Astrocyte of the spinal cord (primary cell): ENCODE results near the gene ARHGEF28.

Experiments used
- DNase-seq: peaks from one replicate; pipeline ENCODE4 v3.0.0; 2011; ENCODE audit warnings: low read depth, low spot score
- H3K4me3 ChIP-seq: 2 replicates; pipeline ENCODE4 v1.5.1; 2011; ENCODE audit warnings: low read depth, mild to moderate bottlenecking, low read length, moderate library complexity
- CTCF ChIP-seq: IDR thresholded peaks from 2 replicates; pipeline ENCODE4 v1.5.1; 2012; ENCODE audit warnings: low read depth, mild to moderate bottlenecking, low read length, inconsistent platforms
- in situ Hi-C: cut with HindIII; loops from 2 replicates; pipeline ENCODE4 v1.10.0; 2017; ENCODE audit warnings: low sequenced_read_pairs

Gene ARHGEF28

DNA sequence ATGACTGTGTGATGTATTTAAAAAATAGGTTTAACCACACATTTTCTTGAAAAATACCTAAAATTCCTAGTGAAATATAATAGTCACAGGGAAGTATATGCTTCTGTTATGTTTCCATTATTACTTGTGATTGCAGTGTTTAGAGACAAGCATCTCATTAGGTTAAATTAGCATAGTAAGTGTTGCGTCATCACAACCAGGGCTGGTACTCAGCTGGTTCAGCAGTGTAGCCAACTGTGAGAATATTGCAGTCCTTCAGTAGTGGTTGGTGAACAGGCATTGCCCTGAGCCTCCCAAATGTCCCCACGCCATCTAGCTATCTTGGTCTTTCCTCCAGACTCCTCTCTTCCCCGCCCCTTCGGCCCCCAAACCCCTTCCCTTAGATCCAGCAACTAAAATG is 261.7 kb downstream of the ARHGEF28 start:
- no peak overlapping the region for H3K4me3 ChIP-seq
- in situ Hi-C loops = no loop called here
- no peak for DNase-seq
- TF ChIP-seq CTCF = no peak

DNA sequence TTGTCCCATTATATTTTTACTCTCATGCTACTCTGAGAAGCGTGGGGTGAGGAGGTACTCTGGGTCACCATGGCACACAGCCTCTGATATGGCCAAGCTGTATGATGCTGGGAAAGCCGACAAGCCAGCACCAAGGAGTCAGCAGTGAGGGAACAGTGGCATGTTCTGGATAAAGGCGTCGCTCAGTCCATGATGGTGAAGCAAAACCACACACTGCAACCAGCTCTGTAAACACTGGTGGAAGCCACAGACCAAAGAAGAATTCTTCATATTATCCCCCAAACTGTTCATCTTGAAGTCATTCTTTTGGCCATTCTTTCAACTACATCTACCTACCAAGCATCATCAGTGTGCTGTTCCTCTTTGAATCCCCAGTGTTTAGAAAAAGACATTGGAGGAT is 264.6 kb downstream of the ARHGEF28 start:
- in situ Hi-C loops = no loop called here

GRCh38 chr5:73892218-73892617 is 266.2 kb downstream of the ARHGEF28 start:
- no peak overlapping the region for H3K4me3 ChIP-seq
- DNase-seq = no peak
- in situ Hi-C loops = no loop called here
- TF ChIP-seq CTCF = no peak

More for the DNA sequence above, 264.6 kb downstream of the ARHGEF28 start:
- no peak overlapping the region for H3K4me3 ChIP-seq
- TF ChIP-seq CTCF = no peak
- DNase-seq = peak; percentile 22

GRCh38 chr5:73892806-73893205 is 266.8 kb downstream of the ARHGEF28 start:
- peak; percentile 96 for DNase-seq
- in situ Hi-C loops = no loop called here
- H3K4me3 ChIP-seq = no peak overlapping the region
- no peak for TF ChIP-seq CTCF

GRCh38 chr5:73893813-73894212 is 267.8 kb downstream of the ARHGEF28 start:
- TF ChIP-seq CTCF = no peak
- no peak for DNase-seq
- in situ Hi-C loops = no loop called here
- no peak overlapping the region for H3K4me3 ChIP-seq

DNA sequence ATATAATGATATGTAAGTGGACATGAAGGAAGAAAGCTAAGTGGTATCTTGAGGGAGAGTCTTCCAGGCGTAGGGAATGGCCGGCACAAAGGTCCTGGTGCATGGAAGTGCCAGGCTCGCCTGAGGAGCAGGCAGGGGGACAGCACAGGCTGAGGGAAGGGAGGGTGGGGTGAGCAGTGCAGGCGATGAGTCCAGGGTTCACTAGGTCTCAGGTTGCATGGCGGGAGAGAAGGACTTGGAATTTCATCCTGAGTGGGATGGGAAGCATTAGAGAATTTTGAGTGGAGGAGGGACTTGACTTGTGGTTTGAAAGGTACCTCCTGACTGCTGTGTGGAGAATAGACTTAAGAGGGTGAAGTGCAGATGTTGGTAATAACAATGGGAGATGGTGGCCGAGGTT is 268.9 kb downstream of the ARHGEF28 start:
- in situ Hi-C loops = no loop called here
- no peak for DNase-seq
- no peak overlapping the region for H3K4me3 ChIP-seq
- TF ChIP-seq CTCF = no peak

GRCh38 chr5:73895471-73895870 is 269.5 kb downstream of the ARHGEF28 start:
- TF ChIP-seq CTCF = no peak
- DNase-seq = no peak
- in situ Hi-C loops = no loop called here
- no peak overlapping the region for H3K4me3 ChIP-seq
